DOHH2 (cell line): ENCODE results near the gene STAG1.

Source experiments
- CTCF ChIP-seq: fragments of 200-600 bp; sonication (generic); IDR thresholded peaks from one replicate; pipeline ENCODE4 v1.5.1; 2014; ENCODE audit warnings: antibody characterized with exemption, mild to moderate bottlenecking, low read depth, low read length; ENCODE audit not compliant: poor library complexity, severe bottlenecking
- EZH2phosphoT487 ChIP-seq: fragments of 200-600 bp; sonication (generic); IDR thresholded peaks from 2 replicates; pipeline ENCODE4 v1.6.1; 2017; ENCODE audit warnings: borderline replicate concordance, mild to moderate bottlenecking, antibody characterized with exemption, low read length, moderate library complexity, mixed read lengths

GRCh38 chr3:136327671-136328070, 424.5 kb downstream of the STAG1 start:
- TF ChIP-seq CTCF (no peak), EZH2phosphoT487 (no peak)
